ENCODE measurements around the gene SLC37A2.

SLC37A2 gene

DNA sequence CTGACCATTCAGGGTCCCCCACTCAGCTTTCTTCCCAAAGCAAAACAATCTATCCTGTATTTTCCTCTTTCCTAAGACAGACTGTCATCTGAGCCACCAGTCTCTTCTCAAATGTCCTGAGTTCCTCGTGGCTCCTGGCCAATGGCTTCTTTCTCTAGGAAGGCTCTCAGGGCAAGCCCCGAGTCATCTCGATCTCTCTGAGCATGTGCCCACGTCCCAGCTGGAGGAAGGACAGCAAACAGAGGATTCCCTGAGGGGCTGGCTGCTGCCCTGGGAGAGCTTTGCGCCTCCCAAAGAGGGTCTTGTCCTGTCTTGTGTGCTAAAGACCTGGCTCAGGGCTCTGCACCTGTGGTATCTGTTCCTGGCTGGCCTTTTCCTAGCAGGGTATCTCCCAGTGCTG, 8.3 kb downstream of the SLC37A2 start:
- DNase-seq (ENCODE audit: low spot score) = no peak

DNA sequence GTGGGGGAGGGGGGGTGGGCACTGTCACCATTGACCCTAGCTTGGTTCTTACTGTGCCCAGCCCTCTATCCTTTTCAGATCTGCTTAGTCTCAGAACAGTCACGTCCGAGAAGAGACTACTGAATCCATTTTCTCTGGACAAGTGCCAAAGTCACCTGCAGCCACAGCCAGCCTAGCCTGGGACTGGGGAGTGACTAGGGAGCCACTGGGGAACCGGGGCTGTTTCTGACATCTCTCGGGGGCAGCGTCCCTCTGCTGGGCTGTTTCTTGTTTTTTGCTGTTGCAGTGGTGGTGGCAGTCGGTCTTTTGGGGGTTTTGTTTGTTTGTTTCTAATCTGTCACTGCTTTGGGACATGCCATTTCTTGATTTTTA, 8.7 kb downstream of the SLC37A2 start:
- no peak for DNase-seq (ENCODE audit: low spot score)

DNA sequence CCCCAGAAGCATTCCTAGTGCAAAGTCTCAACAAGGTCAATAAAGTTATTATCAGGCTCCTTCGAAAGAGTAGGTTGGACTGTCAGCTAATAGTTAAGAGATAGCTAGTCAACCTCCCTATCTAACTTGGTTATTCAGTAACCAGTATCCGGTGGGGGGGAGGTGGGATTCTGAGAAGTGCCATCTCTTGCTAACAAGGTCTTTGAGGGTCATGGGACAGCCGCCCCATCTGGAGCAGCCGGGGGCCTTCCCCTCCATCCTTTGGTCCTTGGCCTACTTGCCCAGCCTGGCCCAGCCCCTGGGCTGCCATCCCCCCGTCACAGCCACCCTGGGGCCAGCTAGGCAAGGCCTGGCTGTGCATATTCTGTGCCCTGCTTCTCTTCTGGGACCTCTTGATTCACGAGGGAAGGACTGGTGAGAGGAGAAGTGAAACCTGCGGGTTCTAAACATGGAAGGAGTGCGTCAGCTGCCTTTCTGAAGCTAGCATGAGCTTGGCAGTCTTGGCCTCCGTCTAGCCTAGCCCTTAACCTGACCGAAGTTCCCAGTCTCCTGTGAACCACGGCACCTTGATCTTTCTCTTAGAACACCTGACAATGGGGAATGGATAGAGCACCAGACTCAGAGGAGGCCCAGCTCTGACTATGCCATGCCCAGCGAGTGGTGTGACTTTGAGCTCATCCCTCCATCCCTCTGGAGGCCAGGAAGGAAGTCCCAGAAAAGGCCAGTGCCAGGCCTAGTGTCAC, 9.3 kb downstream of the SLC37A2 start:
- peak; percentile 74 for DNase-seq (ENCODE audit: low spot score)

DNA sequence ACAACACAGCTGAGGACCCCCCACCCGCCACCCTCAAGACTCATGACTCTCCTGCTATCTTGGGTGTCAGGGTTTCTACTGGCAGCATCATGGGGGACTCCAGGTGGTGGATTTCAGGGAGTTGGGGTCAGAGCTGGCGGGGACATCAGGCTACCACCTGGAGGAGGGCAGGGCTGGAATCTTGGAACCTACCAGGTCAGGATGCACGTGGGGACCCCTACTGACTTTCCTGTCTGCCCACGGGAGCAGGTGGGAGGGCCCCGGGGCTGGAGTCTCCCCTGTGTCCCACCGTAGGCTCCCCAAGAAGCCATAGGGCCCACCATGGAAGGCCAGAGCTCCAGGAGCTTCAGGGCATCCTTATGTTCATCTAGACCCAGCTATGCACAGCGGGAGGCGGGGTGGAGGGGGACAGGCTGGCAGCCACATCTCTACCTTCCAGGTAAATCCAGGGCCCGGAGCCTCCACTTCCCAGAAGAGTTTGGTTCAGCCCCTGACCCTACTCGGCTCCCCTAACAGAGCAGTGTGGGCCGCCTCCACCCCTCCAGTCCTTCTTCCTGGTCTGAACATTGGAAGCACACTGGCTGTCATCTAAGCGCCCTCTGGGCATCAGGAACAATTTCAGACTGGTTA, 10.0 kb downstream of the SLC37A2 start:
- DNase-seq (ENCODE audit: low spot score) = no peak

DNA sequence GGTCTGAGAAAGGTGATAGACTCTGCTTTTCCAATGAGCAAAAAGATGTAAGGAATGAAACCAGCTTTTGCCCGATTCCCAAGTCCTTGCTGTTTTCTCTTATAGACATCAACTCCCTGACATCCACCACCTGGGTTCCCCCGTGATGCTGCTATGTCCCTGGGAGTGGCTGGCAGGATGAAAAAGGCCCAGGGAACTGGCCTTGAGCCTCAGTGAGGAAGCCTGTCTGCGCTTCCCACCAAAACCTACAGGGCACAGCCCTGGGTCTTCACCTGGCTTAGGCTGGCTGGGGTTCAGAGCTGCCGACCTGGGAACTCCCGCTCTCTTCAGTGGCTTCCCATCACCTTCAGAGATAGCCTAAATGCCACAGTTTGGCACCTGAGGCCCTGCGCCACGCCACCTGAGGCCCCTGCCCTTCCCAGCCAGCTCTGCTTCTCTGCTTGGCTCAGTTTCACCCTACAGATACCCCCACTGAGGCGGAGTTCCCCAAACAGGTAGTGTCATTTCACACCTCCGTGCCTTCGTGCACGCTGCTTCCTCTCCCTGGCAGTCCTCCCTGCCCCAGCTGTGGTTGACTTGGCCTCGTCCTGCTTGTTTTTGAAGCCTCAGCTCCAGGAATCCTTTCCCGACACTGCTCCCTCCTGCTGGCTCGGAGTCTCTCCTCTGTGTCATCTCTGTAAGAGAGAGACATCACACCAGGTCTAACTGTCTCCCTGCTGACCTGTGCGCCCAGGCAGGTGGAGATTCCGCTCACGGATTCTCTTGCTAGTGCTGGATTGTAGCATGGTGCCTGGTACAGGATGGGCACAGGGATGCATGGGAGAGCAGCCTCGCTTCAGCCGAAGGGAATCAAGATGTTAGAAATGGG, 10.7 kb downstream of the SLC37A2 start:
- DNase-seq (ENCODE audit: low spot score) = no peak

DNA sequence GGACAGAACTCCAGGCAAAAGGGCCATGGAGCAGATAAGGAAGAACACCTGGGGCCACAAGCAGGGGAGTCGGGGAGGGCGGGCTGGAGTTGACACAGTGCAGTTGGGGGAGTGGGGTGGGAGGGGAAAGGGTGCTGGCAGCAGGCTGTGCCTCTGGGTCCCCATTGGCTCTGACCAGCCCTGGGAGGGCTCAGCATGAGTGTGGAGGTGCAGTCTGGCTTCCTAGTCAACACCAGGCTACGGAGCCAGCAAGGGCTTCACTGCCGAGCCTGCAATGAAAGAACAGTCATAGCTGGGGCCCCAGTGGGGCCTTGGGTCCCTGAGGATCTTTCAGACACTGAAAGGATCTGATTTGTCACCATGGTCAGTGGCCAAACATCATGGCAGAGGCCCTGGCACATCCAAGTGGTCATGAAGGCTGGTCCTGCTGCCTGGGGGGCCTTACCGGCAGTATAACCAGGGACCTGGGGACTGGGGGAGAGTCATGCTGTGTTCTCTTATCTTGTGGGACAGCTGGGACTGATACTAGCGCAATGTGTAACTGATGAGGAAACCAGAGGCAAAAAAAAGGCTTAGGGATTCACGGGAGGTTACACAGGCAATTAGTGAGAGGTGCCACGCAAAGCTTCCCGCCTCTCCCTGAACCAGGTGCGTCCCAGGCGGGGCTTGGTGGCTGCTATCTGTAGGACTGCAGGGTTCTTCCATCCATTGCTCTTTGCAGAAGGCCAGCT, 11.6 kb downstream of the SLC37A2 start:
- no peak for DNase-seq (ENCODE audit: low spot score)

DNA sequence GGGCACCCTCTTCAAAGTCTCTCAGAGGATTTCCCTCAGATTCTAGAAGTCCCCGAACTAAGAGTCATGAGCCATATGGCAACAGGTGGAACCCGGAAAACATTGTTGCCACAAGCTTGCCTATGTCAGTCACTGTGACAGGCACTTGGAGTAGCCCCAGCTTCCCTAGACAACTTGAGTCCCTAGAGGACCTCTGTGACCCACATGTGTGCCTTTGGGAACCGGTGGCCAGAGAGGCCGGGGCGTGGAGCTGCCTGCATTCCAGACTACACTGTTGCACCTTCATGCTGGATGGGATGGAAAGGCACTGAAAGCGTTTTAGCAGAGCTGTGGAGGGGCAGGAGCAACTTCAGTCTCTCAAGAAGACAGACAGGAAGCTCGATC, 12.1 kb downstream of the SLC37A2 start:
- DNase-seq (ENCODE audit: low spot score) = no peak

DNA sequence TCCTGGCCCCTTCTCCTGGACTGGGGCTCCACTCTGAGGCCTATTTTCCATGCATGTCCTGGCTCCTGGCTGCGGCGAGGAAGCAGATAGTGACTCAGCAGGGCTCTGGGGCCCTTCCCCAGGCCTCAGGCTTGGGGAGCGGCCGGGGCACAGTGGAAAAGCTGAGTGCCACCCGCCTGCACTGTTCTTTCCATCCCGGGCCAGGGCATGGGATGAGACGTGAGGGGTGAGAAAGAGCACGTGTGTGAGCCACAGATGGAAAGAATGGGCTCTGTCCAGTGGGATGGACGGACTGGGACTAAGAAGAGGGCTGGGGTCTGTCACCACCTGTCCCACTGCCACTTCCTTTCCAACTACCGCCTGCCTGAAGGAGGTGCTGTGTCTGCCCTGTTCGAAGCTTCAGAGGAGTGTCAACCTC, 12.8 kb downstream of the SLC37A2 start:
- no peak for DNase-seq (ENCODE audit: low spot score)

DNA sequence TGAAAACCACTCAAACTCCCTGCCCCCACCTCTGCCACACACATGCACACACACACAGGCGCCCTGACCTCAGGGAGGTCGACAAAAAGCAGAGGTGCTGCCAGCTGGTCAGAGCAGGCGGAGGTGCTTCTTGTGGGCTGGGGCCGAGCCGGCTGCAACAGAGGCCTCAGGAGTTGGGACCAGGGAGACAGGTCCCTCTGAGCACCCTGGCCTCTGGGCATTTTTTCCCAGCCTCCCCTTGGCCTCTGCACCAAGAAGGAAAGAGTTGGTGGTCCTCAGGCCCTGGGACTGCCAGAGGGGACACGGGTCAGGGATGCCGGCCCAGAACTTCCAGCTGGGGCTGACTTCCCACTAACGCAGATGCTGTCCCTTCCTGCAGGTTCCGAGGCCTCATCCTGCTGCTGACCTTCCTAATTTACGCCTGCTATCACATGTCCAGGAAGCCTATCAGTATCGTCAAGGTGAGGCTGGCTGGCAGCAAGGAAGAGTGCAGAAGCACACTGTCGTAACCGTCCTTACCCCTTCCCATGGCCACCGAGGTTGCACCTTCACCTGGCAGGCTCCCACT, 13.4 kb downstream of the SLC37A2 start:
- no peak for DNase-seq (ENCODE audit: low spot score)

DNA sequence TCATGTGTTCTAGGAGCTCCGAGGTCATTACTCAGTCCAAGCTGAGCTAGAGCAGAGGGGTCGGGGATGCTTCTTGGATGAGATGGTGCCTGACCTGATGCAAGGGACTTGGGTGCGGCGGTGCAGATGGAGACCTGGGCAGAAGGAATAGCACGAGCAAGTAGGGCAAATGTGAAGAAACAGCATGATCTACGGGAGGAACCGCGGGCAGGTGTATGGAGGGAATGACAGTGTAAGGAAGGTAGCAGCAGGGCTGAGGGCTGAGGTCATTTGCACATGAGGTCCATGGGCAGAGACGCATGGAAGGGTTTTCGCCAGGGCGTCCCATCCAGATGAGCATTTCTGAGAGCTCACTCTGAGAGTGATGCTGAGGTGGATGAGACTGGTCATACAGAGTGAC, 14.9 kb downstream of the SLC37A2 start:
- DNase-seq (ENCODE audit: low spot score) = no peak

DNA sequence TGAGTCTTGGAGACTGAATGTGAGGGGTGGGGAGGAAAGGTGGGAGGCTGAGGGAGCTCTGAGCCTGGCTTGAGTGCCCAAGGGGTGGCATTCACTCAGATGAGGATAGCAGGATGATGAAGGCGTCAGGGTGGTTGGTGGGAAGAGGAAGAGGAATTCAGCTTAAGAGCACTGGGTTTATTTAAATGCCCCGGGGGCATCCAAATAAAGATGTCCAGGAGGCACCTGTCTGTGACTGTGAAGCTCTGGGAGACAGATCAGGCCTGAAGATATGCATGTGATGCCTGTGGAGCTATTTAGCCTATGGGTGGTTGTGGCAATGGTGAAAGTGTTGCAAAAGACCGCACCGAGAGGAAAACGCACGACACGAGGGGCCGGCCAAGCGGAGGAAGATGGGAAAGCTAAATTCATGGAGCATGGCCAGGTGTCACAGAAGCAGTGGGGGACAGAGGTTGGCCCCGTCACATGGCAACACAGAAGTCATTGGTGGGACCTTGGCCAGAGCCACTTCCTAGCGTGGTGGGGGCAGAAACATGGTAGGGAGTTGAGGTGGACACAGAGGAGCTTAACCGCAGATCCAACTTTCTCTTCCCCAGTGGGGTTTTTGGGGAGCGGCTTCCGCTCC, 15.5 kb downstream of the SLC37A2 start:
- no peak for DNase-seq (ENCODE audit: low spot score)

DNA sequence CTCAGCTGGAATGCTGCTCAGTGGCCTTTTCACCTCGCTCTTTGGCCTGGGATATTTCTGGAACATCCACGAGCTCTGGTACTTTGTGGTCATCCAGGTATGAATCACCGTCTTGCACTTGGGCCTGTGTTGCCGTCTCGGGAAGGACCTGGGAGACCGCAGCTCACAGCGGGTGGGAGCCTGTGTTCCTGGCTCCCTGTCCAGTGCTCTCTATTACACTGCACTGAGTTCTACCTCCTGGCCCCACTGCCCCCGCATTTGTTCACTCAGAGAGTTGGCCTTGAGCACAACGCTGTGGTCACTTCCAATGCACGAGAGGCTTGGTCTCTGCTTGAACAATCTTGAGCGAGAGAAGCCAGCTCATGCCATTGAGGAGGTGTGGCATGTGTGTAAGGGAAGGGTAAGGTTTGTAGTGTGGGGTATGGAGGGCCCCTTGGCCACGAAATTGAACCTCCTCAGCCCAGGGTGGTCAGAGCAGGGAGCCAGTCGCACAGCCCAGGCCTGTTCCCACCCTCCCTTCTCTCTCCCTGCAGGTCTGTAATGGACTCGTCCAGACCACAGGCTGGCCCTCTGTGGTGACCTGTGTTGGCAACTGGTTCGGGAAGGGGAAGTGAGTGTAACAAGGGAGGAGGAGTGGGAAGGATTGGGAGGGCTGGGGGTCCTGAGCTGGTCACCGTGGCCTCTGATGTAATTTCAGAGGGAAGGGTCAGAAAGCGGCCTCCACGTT, 16.2 kb downstream of the SLC37A2 start:
- DNase-seq (ENCODE audit: low spot score) = no peak

DNA sequence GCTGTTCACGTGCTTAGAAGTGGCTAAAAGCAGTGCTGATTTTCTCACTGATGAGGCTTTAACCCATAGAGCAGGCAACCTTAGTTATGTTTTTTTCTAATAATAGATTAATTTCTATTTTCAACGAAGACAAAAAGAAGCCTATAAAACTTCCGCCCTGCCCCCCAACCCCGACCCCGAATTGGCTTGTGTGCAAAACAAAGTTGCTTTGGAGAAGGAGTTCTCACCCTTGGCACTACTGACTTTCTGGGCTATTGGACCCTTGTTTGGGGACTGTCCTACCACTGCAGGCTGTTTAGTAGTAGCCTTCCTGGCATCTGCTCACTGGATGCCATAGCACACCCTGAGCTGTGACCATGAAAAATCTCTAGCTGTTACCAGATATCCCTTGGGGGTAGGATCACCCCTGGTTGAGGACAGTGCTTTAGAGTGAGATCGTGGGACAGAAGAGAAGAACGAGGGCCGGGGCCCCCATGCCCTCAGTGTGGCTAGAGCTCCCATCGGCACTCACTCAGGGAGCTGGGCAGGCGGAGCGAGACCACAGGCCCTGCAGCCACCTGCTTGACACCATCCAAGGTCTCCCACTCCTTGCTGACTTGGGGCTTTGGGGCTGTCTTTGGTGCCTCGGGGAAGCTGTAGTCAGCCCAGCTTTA, 16.9 kb downstream of the SLC37A2 start:
- no peak for DNase-seq (ENCODE audit: low spot score)

DNA sequence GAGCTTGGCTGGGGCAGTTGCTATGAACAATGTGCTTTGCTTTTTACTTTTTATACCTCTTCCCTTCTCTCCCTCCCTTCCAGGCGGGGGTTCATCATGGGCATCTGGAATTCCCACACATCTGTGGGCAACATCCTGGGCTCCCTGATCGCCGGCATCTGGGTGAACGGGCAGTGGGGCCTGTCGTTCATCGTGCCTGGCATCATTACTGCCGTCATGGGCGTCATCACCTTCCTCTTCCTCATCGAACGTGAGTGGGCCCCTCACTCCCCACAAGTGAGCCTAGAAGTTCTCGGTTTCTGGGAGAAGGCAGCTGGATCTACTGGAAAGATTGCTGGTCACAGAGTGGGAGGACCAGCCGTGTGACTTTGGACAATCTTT, 17.4 kb downstream of the SLC37A2 start:
- DNase-seq (ENCODE audit: low spot score) = no peak

DNA sequence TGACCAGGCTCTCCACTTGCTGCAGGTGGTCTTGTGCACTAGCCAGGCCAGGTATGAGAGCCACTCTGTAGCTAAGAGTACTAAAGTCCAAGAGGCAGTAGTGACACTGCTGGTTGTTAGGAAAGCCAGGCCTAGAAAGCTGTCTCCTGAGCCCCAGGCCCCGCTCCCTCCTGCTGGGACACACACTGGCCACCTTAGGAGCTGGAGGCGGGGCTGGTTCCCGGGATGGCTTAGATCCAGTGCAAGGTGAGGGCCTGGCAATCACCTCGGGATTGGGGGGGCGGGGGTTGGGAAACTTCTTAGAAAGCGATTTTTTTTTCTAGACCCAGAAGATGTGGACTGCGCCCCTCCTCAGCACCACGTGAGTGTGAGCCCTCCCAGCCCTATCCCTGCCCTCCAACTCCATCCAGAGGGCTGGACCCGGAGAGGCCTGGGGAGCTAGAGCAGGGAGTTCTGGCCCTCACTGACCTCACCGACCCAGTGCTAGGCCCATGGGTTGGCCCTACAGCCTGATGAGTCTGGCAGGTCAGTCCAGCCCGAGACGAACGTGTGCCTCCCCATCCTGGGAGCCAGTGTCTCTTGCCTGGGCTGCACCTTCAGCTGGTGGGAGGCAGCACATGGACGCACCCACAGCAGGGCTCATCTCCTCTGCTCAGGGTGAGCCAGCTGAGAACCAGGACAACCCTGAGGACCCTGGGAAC, 18.1 kb downstream of the SLC37A2 start:
- no peak for DNase-seq (ENCODE audit: low spot score)

DNA sequence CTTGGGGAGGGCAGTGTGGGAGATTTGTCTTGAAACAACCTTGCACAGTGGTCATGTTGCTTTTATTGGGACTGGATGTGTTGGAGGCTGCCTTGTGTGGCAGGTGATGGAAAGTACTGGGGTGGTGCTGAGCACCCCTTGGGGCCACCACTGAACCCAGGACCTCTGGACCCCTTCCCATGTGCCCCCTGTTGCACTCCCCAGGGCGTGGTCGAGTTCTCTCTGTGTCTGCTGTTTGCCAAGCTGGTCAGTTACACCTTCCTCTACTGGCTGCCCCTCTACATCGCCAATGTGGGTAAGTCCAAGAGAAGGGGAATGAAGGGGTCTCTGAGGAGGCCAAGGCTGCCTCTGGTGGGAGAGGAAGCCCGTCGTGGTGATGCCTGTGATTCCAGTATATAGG, 18.9 kb downstream of the SLC37A2 start:
- DNase-seq (ENCODE audit: low spot score) = no peak

DNA sequence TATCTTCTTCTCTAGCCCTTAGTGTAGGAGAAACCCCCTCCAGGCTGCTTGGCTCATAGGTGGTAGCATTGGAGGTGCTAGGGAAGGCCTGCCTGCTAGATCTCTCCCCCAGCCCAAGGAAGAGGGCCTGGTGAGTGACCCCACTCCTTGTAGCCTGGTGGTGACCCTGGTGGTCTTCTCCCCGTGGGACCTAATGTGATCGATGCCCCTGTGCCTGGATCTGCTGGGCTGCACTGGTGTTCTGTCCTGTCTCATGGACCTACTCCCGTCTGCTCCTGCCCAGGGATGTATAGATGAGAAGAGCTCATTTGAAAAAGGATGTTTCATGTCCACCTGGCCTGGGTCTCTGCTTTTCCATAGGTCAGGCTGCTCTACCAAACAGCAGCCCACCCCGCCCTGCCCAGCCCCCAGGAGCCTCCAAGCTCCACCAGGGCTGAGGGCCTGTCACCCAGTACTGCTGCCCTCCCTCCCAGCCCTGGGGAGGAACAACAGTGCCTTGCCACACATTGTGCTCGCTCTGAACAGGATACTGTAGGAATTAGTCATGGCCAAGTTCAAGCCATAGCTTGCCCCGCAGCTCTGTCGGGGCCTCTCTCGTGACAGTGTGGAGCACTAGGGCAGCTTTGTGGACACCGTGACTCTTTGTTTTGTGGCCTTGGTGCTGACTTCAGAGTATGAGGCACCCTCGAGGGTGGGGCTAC, 19.7 kb downstream of the SLC37A2 start:
- no peak for DNase-seq (ENCODE audit: low spot score)

DNA sequence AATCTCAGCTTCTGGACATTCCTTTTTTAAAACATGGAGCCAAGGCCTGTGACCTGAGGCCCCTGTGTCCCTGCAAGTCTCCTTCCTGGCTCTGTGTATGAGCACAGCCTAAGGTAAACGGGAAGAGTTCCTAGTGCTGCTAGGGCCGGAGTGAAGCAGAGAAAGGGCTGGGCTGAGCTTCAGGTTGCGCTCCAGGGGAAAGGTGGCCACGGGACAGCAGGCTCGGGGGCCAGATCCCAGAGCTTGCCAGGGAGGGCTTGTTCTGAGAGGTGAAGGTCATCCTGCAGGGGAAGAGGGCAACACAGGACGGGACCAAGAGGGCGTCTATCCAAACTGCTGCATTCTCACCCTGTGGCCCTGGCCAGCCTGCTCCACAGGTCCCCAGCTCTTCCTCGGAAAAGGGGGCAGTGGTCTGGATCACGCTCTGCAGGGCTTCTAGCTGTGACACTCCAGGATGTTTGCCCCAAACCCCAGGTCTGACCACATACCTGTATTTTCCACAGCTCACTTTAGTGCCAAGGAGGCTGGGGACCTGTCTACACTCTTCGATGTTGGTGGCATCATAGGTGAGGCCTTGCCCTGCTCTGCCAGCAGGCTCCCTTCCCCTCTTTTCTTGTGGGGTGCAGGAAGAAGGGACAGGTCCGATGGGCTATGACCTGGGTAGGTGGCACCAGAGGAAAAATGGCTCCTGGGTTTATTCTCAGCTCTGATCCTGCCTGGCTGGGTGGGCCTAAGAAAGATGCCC, 20.4 kb downstream of the SLC37A2 start:
- no peak for DNase-seq (ENCODE audit: low spot score)

DNA sequence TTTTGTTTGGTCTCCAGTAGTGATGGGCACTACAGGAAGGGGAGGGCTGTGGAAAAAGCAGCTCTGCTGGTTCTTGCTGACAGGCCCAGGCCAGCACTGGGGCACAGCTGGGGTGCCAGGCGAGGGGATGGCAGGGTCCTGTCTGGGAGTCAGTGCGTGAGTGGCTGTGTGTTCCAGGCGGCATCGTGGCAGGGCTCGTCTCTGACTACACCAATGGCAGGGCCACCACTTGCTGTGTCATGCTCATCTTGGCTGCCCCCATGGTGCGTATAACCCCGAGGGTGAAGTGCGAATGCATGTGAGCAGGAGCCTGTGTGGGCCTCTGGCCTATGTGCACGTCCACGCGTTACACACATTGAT, 20.9 kb downstream of the SLC37A2 start:
- no peak for DNase-seq (ENCODE audit: low spot score)

All from NAMALWA (cell line).